ENCODE data around the gene CLCN1. TPM values are rescaled to one million over a fixed set of nuclear protein-coding genes. Genes with fewer than 3 reads are reported as not detected.

CLCN1 gene
- total RNA-seq, 1 experiment from 2014 or later = 2.8 TPM

GRCh38 chr7:143331179-143331801 lies 15.4 kb downstream of the CLCN1 start:
- peak; percentile 50 for DNase-seq (ENCODE audit: low spot score)

- peak; percentile 64 for DNase-seq (ENCODE audit: low spot score)
Observed at GRCh38 chr7:143334244-143334643, 18.3 kb downstream of the CLCN1 start.

GRCh38 chr7:143337216-143337615 lies 21.3 kb downstream of the CLCN1 start:
- DNase-seq (ENCODE audit: low spot score) = no peak

DNA sequence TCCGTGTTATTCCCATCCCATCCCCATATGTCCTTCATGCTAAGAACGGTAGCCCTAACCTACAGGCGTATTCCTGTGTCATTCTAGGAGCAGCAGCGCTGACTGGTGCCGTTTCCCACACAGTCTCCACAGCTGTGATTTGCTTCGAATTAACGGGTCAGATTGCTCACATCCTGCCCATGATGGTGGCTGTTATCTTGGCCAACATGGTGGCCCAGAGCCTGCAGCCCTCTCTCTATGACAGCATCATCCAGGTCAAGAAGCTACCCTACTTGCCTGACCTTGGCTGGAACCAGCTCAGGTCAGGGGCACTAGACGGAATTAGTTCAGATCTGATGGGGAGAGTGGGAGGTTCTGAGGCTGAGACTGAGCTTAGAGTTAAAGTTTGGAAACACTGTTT lies 25.9 kb downstream of the CLCN1 start:
- no peak for DNase-seq (ENCODE audit: low spot score)

GRCh38 chr7:143343596-143343995 lies 27.7 kb downstream of the CLCN1 start:
- DNase-seq (ENCODE audit: low spot score) = no peak

GRCh38 chr7:143345428-143345900 lies 29.6 kb downstream of the CLCN1 start:
- peak; percentile 84 for DNase-seq (ENCODE audit: low spot score)

GRCh38 chr7:143346018-143346417 lies 30.1 kb downstream of the CLCN1 start:
- DNase-seq (ENCODE audit: low spot score) = no peak

DNA sequence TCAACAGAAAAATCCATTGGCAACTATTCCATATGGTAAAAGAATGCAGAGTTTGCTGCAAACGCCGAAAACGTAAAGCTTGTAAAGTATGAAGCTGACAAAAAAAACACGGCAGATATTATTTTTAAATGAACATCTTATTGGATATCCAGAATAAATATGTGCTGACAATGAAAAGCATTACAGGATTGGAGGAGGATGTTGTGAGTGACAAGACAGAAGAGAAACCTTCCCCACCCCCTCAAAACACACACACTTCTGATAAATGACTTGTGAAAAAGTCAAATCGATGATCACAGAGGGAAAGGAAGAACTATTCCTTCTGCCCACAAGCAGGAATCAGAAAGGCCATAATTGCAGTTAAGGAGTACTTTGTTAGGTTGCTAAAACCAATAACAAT lies 32.0 kb downstream of the CLCN1 start:
- DNase-seq (ENCODE audit: low spot score) = no peak

DNA sequence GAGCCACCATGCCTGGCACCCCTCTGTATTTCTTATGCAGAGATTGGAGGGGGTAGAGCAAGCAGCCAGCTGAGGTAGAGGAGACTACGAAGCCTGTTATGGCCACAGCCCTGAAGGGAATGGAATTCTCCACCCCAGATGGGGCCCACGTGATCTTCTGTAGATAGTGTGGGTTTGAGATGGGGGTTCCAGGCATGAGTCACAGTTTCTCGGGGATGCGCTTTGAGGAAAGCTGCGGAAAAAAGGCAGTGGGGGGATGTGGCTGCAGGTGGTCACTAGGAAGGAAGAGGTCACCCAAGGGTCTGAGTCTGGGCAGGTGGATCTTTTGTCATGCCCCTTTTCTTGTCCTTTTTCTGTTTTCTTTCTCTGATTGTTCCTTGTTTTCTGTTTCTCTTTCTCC lies 35.1 kb downstream of the CLCN1 start:
- no peak for DNase-seq (ENCODE audit: low spot score)

GRCh38 chr7:143351574-143351973 lies 35.7 kb downstream of the CLCN1 start:
- DNase-seq (ENCODE audit: low spot score) = no peak

GRCh38 chr7:143352531-143353002 lies 36.7 kb downstream of the CLCN1 start:
- DNase-seq (ENCODE audit: low spot score) = no peak

- DNase-seq (ENCODE audit: low spot score) = no peak
Observed at GRCh38 chr7:143354376-143354775, 38.5 kb downstream of the CLCN1 start.

- no peak for DNase-seq (ENCODE audit: low spot score)
Observed at GRCh38 chr7:143354965-143355364, 39.1 kb downstream of the CLCN1 start.

GRCh38 chr7:143355450-143356385 lies 39.8 kb downstream of the CLCN1 start:
- no peak for DNase-seq (ENCODE audit: low spot score)

GRCh38 chr7:143356414-143357050 lies 40.6 kb downstream of the CLCN1 start:
- DNase-seq (ENCODE audit: low spot score) = no peak

GRCh38 chr7:143358626-143359025 lies 42.7 kb downstream of the CLCN1 start:
- DNase-seq (ENCODE audit: low spot score) = no peak

- DNase-seq (ENCODE audit: low spot score) = no peak
Observed at GRCh38 chr7:143359771-143360353, 44.0 kb downstream of the CLCN1 start.

GRCh38 chr7:143360788-143361551 lies 45.1 kb downstream of the CLCN1 start:
- no peak for DNase-seq (ENCODE audit: low spot score)

DNA sequence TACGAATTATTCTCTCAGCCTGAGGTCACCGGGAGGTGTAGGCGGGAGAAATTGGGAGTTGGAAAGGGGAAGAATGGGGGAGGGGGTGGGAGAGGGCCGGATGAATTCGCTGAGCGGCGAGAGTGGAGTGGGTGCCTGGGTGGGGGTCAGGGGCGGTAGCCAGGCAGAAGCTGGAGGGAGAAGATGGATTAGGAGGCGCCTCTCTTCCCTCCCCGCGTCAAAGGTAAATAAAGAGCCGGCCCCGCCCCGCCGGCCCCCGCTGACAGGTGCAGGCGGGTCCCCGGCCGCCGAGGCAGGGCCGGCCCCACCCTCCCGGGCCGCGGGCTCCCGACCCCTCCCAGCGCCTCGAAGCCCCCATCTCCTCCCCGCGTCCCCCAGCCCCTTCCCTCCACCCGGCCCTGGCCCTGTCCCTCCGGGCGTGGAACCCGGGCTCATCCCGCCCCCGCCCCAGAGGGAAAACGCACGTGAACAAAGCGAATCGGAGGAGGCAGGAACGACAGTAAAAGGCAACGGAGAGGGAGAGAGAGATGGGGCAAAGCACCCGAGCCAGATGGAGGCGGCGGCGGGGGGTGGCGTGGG lies 45.7 kb downstream of the CLCN1 start:
- no peak for DNase-seq (ENCODE audit: low spot score)

DNA sequence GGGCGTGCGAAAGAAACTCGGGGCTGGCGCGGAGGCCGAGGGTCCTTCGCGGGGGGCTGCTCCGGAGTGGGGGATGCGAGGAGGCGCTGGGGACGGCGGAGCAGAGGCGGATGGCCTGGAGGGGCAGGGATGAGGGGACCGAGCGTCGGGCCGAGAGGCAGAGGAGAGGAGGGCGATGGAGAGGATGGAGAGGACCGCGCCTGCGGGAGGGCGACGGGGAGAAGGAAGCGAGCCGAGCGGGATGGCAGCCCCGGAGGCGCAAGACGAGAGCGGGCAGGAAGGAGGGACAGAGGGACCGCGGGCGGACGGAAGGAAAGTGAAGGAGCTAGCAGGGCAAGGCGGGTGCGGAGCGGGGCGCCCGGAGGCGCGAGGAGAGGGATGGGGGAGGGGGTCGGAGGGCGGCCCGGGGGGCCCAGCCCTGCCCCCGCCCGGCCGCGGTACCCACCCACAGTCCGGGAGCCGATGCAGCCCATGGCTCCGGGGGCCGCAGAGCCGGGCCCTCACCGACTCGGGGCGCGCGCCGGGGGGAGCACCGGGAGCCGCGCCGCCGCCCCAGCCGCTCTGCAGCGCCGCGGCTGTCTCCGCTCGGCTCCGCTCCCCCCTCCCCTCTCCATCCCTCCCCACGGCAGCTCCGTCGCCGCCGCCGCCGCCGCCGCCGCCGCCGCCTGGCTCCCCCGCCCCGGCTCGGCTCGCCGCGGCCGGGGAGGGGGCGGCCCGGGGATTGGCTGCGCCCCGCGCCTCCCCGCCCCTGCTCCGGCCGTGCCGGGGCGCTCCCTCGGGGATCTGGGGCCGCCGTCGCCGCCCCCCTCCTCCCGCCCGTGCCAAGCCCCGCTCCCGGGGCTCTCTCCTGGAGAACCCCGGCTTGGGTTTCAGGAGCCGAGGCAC lies 46.5 kb downstream of the CLCN1 start, which contains the start of gene FAM131B:
TSS of gene FAM131B (minus strand) at position 583 of the 885 bp plus-strand sequence. CDS start at position 473, 110 bp downstream.
- no peak for DNase-seq (ENCODE audit: low spot score)
